GM19467 (cell line): ENCODE measurements around the gene KCNC4.

ENCODE experiments used
- ATAC-seq: cut with Tn5 transposase; IDR thresholded peaks from one replicate; pipeline ENCODE4 v1.9.1; 2021; ENCODE audit warnings: mild to moderate bottlenecking, moderate library complexity; ENCODE audit not compliant: unreplicated experiment

The KCNC4 gene

GRCh38 chr1:110211496-110212168 is 1.5 kb downstream of the KCNC4 start:
- ATAC-seq, result no peak

- no peak for ATAC-seq
Observed at GRCh38 chr1:110212169-110213142, 2.3 kb downstream of the KCNC4 start.

GRCh38 chr1:110213143-110213540 is 3.0 kb downstream of the KCNC4 start:
- ATAC-seq, result no peak

- ATAC-seq, result no peak
Observed at GRCh38 chr1:110214454-110215404, 4.6 kb downstream of the KCNC4 start.

GRCh38 chr1:110215621-110216515 is 5.8 kb downstream of the KCNC4 start:
- no peak for ATAC-seq

GRCh38 chr1:110216844-110217444 is 6.8 kb downstream of the KCNC4 start:
- ATAC-seq, result no peak

- no peak for ATAC-seq
Observed at GRCh38 chr1:110218137-110218536, 8.0 kb downstream of the KCNC4 start.

- no peak for ATAC-seq
Observed at GRCh38 chr1:110218739-110219138, 8.6 kb downstream of the KCNC4 start.

- ATAC-seq, result no peak
Observed at GRCh38 chr1:110220324-110220723, 10.2 kb downstream of the KCNC4 start.

- ATAC-seq, result no peak
Observed at GRCh38 chr1:110221119-110221518, 11.0 kb downstream of the KCNC4 start.

- ATAC-seq, result no peak
Observed at GRCh38 chr1:110223127-110223526, 13.0 kb downstream of the KCNC4 start.

GRCh38 chr1:110223581-110223980 is 13.5 kb downstream of the KCNC4 start:
- ATAC-seq, result no peak

- no peak for ATAC-seq
Observed at GRCh38 chr1:110224240-110224995, 14.3 kb downstream of the KCNC4 start.

- ATAC-seq, result no peak
Observed at GRCh38 chr1:110225212-110225611, 15.1 kb downstream of the KCNC4 start.

- ATAC-seq, result no peak
Observed at GRCh38 chr1:110225756-110226404, 15.8 kb downstream of the KCNC4 start.

- no peak for ATAC-seq
Observed at GRCh38 chr1:110227774-110228173, 17.7 kb downstream of the KCNC4 start.

GRCh38 chr1:110228381-110228780 is 18.3 kb downstream of the KCNC4 start:
- ATAC-seq, result no peak

- no peak for ATAC-seq
Observed at GRCh38 chr1:110228869-110229268, 18.8 kb downstream of the KCNC4 start.
